Mammary epithelial cell (primary cell): Measurements from ENCODE around the gene BTBD9.

ENCODE experiments used
- CTCF ChIP-seq, 2 donors: IDR thresholded peaks in 1 of 2; conservative IDR thresholded peaks in 1 of 2; 2 replicates each; pipeline ENCODE4 v1.5.1; 2011 to 2012; ENCODE audit warnings: inconsistent platforms in 2 of 2, low read length in 2 of 2, mild to moderate bottlenecking in 2 of 2, control low read depth in 1 of 2, low read depth in 1 of 2; ENCODE audit not compliant: insufficient read depth in 1 of 2; ENCODE audit errors: extremely low read depth in 1 of 2
- EZH2 ChIP-seq: IDR thresholded peaks from 2 replicates; pipeline ENCODE4 v1.6.1; 2012; ENCODE audit warnings: low read length, inconsistent platforms, borderline replicate concordance

DNA sequence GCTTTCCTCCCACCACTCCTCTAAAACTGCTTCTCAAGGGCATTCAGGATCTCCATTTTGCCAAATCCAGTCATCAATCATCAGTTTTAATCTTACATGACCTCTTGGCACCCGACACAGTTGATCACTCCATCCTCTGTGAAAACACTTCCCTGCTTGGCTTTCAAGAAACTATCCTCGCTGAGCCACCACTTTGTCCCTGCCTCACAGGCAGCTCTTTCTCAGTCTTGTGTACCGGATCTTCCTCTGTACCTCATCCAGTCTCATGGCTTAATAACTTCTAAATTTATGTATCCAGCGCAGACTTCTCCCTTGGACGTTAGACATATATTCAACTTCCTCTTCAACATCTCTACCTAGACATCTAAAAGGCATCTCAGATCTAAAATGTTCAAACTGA, 89.9 kb downstream of the BTBD9 start:
- TF ChIP-seq CTCF (conservative IDR thresholded peaks at IDR 0.05 in 1 of 2, IDR thresholded peaks at IDR 0.05 in 1 of 2; ENCODE audit: extremely low read depth in 1 of 2, insufficient read depth in 1 of 2, low read depth in 1 of 2, low read length in 2 of 2) (no peak), EZH2 (no peak)
